ENCODE measurements around the gene RPL38.

Gene RPL38

DNA sequence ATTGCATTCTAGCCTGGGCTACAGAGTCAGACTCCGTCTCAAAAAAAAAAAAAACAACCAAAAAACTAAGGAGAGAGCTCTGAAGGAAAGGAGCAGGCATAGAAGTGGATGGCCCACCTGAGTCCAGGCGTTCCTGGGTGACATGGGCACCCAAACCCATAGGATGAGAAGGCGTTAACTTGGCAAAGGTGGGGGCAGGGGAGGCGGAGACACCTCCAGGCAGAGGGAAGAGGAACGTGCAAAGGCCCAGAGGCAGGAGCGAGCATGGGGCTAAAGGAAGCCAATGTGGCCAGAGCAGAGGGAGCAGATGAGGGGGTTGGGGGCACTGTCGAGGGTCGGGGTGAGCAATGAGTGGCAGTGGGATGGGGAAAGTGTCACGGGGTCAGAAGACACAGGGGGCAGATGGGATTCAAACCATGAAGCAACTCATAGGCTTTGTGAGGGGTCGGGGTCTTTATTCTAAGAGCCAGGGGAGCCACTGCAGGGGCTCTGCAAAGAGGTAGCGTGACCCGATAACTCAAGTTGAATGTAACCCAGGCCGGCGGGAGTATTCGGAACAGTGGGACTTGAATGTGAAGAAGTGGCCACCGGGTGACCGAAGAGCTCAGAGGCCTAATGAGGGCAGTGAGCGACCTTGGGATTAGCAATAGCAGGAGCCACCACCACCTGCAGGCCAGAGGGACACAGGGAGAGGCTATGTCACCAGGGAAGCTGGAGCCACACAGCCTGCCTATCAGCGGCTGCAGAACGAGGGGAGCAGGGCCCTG is 21.7 kb downstream of the RPL38 start:
- no peak for DNase-seq (ENCODE audit: low read depth in 2 of 2)

DNA sequence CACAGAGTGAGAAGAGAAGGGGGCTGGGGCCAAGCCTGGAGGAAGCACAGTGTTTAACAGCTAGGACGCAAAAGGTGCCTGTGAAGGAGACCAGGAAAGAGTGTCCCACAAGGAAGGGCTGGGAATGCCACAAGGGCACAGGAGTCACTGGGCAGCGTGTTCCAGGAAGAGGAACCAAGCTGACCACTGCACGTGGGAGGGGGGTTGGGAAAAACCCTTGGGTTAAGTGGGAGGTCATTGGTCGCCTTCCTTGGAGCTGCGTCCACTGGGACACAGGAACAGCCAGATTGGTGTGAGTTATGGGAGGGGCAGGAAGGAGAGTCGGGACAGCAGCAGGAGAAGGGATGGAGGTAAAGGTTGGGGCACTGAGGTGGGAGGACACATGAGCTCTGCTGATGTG is 22.8 kb downstream of the RPL38 start:
- no peak for DNase-seq (ENCODE audit: low read depth in 2 of 2)

DNA sequence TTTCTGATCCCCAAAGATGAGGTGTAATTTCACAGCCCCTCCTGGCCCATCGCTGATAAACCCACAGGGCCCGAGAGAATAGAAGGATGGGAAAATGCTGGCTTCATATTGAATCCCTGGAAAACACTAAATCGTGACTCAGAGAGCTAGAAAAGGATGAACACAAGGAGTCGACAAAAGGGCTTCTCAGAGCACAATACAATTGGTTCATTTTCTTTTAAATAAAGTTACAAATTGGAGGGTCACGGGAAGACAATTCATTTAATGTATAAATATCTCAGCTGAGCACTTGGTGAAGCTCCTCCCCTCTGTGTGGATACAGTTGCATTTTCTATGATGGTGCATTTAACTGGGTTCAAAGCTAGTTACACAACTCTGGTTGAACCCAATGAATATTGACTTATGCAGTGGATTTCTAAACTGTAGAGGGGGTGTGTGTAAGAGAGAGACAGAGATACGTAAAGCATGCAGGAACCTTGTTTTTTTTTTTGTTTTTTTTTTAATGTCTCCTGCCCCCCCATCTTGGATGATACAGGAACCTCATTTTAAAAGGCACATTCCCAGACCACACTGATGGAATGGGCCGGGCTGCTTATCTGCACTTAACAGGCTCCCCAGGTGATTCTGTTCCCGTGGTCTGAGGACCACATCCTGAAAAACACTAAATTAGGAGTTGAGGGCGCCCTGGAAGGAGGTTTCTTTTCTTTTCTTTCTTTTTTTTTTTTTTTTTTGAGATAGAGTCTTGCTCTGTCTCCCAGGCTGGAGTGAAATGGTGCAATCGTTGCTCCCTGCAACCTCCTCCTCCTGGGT is 24.0 kb downstream of the RPL38 start:
- no peak for DNase-seq (ENCODE audit: low read depth in 2 of 2)

DNA sequence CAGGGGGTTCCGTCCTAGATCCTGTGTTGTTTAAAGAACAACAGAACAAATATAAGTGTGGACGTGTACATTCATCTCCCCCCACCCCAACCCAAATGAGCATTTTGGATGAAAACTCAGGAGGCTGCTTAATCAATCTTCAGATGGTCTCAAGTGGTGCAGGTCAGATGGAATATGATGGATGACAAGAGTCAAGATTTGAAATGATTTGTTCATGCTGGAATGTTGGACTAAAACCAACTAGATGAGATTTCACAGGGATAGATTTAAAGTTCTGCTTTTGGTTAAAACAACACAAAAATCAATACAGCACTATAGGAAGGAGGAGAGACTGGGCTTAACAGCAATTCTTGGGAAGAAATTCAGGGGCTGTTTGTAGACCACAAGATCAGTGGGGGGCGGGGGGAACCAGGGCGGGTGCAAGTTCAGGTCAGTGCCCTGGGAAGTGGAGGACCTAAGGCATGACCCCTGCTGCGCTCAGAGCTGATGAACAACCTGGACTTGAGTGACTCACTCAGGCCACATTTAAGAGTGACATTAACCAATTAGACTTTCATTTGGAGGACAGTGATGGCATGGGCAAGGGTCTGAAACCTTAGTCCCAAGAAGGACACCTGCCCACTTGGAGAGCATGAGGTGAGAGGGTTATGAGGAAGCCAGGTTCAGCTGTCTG is 25.0 kb downstream of the RPL38 start:
- no peak for DNase-seq (ENCODE audit: low read depth in 2 of 2)

DNA sequence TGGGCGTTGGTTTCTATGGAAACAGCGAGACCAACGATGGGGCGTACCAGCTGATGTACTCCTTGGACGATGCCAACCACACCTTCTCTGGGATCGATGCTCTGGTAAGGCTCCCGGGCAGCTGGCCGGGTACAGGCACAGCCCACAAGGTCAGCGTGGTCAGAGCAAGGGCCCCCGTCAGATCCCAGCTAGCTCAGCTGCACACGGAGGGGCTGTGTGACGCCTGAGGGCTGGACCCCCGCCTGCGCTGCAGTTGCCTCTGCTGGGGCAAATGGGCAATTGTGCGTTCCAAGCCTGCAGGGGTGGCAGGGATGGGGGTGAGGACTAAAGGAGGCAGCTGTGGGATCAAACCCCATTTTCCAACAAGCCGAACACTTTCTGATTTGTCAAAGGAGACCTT is 27.4 kb downstream of the RPL38 start:
- no peak for DNase-seq (ENCODE audit: low read depth in 2 of 2)

DNA sequence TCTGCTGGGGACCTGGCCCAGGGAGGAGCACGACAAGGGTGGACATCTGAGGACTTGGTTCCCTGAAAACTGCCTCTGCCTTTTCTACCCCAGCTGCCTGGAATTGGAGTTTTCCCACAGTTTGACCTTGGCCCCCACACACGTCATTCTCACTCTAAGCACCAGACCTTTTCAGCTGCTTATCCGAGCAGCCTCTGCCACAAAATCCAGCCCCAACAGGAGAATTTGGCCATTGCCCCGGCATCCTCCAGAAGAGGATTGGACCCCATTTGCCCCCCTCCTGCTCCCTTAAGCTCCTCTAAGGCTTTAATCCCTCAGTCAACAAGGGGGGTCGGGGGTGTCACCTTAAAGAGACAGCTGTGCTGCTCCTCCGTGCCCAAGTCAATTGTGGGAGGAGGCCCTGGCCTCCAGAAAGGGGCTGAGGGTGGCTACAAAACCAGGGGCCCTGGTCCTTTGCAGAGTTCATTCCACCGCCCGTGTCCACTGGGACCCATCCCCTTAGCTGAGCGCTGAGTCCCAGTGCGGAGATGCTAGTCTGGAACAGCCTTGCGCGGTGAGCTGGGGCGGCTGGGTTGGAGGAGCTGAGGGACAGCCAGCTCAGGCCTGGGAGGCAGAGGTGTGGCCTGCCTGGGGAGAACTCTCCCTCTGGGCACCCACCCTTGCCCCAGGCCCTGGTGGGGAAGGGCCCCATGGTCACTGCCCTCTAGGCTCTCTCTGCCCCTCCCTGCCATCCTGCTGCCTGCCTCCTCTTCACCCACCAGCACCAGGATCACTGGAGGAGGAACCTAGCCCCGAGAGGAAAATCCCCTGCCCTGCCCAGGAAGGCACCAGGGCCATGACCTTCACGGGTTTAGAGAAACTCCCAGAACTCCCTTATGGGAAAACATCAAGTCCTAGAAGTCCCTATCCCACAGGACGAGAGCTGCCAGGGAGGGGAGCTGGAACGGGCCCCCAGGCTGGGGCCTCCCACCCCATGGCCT is 28.7 kb downstream of the RPL38 start:
- no peak for DNase-seq (ENCODE audit: low read depth in 2 of 2)

DNA sequence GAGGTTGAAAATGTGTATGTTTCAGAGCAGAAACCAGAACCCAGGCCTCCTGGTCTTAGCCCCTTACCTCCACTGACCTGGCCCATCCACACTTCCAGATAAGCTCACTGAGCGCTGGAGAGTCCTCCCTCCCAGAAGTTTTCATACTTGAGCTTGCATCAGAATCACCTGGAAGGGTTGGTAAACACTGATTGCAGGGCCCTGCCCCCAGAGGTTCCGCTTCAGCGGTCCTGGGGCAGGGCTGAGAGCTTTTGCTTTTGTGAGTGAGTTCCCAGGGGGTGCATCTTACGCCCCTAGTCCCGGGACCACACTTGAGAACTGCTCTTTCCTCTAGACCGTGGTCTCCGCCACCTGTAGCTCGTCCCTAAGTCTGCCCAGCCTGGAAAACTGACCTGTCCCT is 30.5 kb downstream of the RPL38 start:
- no peak for DNase-seq (ENCODE audit: low read depth in 2 of 2)

DNA sequence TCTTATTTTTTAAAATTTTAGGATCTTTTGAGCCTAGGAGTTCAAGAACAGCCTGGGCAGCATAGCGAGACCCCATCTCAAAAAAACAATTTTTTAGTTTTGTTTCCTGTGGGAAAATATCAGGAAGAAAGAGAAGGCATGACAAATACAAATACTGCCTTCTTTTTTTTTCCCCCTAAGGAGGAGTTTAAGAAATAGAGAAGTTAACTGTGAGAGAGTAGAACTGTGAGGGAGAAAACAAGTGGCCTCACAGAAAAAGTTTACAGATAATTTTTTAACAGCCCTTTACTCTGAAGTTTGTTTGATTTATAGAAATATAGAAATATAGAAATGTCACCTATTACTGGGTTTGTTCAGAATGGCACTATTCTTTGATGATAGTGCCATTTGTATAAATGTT is 31.0 kb downstream of the RPL38 start:
- DNase-seq (ENCODE audit: low read depth in 2 of 2) = no peak

DNA sequence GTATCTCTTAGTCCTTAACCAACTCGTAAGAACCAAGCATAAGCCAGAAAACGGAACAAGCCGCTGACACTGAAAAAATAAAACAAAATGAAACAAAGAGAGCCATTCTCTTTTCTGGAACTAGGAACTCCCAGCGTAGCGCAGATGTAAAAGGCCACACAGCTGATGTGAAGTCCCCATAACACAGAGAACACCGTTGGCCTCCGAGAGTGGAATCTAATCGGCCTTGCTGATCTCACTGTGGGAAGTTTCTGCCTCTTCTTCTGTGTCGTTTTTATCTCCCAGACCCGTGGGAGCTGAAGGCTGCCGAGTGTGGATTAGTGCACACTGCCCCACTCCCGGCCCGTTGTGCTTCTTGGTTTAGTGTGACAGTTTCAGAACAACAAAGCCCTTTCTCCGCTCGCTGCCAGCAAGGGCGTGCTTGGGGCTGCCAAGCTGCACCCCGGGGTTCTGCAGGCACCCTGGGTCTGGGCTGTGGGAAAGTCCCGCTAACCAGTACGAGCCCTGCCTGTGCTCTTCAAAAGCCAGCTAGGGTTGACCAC is 31.6 kb downstream of the RPL38 start:
- no peak for DNase-seq (ENCODE audit: low read depth in 2 of 2)

DNA sequence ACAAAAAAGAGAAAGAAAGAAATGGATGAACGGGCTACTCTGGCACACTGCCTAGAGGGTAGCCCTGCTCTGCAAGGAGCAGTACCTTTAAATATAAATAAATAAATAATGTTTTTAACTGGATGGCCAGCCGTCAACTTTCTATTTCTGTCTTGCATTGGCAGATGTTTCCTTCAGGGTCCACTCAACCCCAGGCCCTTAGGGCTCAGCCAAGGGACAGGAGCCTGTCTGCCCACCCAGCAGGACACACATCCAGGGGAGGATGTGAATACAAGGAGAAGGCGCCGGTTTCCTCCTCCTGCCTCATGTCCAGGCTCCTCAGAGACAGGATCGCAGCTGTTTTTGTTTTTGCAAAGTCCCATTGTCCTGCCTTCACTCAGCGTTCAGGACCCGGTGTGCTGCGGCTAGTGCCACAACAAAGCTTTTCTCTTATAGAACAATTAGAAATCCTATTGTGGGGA is 32.5 kb downstream of the RPL38 start:
- no peak for DNase-seq (ENCODE audit: low read depth in 2 of 2)

DNA sequence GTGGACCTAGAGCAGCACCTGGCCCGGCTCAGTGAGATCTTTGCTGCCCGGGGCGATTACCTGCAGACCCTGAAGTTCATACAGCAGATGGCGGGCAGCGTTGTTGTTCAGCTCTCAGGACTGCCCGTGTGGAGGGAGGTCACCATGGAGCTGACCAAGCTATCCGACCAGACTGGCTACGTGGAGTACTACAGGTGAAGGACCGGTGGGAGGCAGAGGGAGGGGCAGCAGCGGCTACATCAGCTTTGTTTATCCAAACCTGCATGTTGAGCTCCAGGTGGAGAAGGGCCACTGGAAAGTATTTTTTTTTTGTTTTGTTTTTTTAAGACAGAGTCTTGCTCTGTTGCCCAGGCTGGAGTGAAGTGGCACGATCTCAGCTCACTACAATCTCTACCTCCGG is 33.8 kb downstream of the RPL38 start:
- DNase-seq (ENCODE audit: low read depth in 2 of 2) = no peak

DNA sequence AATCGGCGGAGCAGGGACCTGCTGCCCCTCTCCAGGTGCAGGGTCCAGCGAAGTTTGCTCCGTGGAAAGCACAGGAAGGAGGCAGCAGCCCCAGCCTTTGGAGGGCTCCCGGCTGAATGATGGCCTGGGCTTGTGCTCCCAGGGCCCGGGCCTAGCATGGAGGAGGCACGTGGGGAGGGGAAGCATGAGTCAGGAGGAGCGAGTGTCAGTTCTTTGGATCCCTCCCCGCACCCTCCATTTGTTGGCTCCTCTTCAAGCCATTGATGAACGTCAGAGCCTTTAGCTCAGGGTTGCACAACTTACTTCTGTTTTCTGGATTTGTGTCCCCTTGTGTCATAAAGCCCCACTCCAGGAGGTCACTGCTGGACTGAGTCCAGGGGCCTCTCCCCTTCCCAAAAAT is 35.7 kb downstream of the RPL38 start:
- no peak for DNase-seq (ENCODE audit: low read depth in 2 of 2)

DNA sequence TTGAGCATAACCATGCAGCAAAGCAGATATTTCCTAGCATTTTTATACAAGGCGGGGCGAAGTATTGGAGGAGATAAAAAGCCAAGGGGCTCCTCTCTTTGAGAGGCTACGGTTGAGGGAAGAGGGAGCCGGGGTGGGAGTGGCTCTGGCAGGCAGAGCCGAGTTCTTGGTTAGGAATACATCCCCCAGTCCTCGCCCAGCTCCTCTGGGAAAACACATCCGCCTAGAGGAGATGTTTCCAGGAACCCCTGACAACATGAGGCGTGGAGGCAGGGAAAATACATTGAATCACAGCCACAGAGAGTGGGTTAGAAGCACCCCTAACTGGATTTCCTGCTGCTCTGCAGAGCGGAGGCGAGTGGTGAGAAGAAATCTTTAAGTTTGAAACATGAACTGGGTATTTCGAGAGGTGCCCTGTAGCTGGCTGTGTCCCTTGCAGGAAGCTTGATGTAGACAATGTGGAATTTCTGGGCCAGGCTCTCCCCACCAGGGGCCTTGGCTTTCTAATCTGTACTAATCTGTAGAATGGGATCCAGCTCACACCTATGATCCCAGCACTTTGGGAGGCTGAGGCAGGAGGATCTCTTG is 37.2 kb downstream of the RPL38 start:
- no peak for DNase-seq (ENCODE audit: low read depth in 2 of 2)

DNA sequence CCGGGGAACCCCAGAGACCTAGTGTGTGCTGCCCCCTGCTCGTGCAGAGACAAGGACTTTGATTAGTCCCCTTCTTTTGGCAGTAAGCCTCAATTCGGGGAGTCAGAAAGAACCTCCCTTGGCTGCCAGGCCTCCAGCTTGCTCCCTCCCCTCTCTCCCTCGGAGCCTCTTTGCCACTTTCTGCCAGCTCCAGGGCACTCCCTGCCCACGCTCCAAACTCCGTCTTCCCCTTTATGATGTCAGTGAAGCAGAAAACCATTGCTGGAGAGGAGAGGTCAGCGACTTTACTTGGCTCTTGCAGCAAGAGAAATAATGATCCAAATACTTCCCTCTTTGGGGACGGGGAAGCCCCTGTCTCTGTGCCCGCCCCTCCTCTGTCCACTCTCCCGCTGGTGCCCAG is 38.0 kb downstream of the RPL38 start:
- DNase-seq (ENCODE audit: low read depth in 2 of 2) = no peak

DNA sequence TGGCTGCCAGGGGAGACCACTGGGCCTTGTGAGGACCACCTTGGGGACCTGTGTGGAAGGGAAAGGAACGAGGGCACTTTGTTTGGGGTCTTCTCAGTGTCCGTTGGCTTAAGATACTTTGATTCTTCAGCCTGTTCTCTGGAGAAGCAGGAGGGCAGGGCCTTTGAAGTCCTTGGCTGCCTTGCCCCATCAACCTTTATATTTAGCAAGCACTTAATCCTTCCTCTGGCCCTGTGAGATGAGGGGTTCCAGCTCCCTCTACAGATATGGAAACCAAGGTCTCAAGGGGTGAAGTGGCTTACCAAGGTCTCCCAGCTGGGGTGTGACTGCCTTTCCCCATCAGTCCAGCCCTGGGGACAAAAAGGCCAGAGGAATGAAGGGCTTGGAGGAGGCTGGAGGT is 38.4 kb downstream of the RPL38 start:
- no peak for DNase-seq (ENCODE audit: low read depth in 2 of 2)

DNA sequence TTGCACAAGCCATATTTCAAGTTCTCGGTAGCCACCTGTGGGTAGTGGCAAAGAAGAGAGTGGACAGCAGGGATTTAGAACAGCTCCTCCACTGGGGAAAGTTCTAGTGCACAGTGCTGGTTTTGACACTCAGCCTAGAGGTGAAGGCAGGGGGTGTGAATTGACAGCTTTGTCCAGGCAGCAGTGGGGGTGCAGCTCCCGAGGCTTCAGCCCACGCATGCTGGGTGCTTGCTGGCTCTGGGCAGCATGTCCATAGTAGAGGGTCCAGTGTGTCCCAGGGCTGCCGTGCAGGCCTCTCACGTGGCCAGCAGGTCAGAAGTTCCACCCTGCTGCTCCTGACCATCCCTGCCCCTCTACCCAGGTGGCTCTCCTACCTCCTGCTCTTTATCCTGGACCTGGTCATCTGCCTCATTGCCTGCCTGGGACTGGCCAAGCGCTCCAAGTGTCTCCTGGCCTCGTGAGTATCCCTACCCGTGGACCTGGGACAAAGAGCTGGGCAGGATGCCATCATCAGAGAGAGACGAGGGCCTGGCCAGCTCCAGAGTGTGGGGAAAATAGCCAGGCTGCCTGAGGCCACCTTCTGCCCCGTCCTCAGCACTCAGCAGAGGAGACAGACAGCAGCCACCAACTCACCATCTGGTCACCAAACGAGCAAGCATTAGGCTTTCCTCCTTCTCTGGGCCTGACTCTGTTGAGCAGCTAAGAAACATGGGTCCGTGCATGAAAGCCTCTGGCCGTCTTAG is 39.7 kb downstream of the RPL38 start:
- DNase-seq (ENCODE audit: low read depth in 2 of 2) = no peak

DNA sequence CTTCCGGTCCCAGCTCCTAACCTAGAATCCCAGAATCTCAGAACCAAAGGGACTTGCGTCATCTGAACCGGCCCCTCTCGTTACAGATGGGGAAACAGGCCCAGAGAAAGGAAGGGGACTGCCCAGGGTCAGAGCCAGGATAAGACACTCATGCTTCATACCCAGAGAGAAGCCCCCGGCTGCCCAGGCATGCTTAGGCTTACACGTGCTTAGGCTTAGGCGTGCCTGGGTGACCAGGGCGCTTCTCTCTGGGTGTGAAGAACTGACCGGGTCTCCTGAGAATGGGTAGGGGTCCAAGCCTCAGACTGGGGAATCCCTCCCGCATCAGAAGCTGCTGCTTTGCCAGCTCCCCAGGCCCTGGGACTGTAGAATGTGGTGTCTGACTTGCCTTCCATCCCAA is 40.6 kb downstream of the RPL38 start:
- no peak for DNase-seq (ENCODE audit: low read depth in 2 of 2)

DNA sequence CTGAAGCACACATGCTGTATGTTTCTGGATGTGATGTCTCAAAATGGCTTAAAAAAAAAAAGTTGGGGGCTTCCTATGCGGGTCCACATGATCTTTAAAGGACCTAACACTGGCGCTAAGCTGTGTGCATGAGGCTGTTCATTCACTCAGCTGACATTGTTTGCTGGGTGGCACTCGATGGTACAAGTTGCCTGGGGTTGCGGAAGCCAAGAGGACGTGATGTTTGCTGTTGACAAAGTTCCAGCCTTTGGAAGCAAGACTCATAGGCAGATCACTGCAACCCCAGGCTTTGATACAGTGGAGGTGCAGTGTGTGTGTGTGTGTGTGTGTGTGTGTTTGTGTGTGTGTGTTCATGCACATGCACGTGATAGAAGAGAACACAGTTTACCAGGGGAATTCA is 41.1 kb downstream of the RPL38 start:
- no peak for DNase-seq (ENCODE audit: low read depth in 2 of 2)

DNA sequence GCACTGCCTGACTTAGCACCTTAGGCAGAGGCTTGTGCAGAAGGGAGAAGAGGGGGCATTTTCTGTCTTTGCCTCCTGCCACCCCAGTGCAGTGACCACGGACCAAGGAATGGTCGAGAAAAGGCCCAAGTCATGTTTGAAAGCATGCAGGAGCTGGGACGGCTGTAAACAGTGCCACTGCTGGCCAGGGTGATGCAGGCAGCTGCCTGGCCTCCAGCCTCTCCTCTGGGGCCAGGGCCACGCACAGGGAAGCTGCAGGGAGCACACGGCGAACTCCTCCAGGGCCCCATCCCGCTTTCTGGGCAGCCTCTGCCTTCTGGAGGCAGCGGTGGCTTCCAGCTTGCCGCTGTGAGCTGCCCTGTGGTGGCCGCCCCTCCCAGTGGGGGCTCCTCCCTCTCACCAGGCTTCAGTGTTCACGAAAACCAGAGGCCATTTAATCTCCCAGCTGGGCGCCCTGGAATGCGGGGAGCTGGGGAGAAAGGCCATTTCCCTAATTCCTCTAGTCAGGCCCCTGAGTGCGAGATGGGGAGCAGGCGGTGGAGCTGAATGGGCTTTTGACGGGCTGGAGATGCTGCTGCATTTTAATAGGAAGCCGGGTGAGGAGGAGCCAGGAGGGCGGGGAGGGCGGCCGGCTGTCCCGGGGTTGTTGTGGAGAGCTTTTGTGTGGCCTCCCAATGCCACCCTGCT is 41.8 kb downstream of the RPL38 start:
- no peak for DNase-seq (ENCODE audit: low read depth in 2 of 2)

DNA sequence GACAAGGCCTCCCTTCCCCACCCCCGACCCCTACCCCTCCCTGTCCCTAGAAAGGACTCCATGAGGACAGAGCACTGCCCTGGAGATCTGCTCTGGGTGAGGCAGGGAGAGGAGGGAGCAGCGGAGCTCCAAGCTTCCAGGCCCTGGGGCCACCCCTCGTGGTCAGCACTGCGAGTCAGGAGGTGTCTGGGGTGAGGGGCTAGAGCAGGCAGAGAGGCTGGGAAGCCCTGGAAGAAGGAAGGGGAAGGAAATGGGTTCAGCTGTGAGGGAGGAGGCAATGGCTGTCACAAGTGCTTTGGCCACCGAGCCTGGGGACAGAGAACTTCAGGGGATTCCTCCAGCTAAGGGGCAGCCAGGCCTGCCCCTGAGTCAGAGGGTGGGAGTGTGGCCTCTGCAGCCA is 42.4 kb downstream of the RPL38 start:
- no peak for DNase-seq (ENCODE audit: low read depth in 2 of 2)

All from stimulated activated CD8-positive, alpha-beta memory T cell treated with anti-CD3 and anti-CD28 coated beads, Interleukin-2, amount 100 ng/mL, for 48 hours (primary cell).